Prostate gland (tissue), 2 donors: ENCODE measurements around the gene NR6A1.

Source experiments
- CTCF ChIP-seq, 4 experiments: fragments of 200-600 bp in 2 of 4; fragments of 450-650 bp in 2 of 4; sonication (generic) in 2 of 4; IDR thresholded peaks; 1 replicate in 3 of 4; 2 replicates in 1 of 4; pipeline ENCODE4 v1.5.1; 2016 to 2019; ENCODE audit warnings: antibody characterized with exemption in 4 of 4, mild to moderate bottlenecking in 2 of 4, moderate library complexity in 2 of 4
- POLR2A ChIP-seq: fragments of 450-650 bp; IDR thresholded peaks from one replicate; pipeline ENCODE4 v1.6.1; 2016; ENCODE audit warnings: antibody characterized with exemption, mild to moderate bottlenecking
- POLR2AphosphoS5 ChIP-seq: sonication (generic); formaldehyde crosslinking; IDR thresholded peaks from one replicate; pipeline ENCODE4 v1.6.1; 2017; ENCODE audit warnings: antibody characterized with exemption

- TF ChIP-seq CTCF (IDR thresholded peaks at IDR 0.05) (no peak), POLR2AphosphoS5 (peak; percentile 35), POLR2A (no peak)
Measured at GRCh38 chr9:124814164-124814535, 43.0 kb upstream of the NR6A1 start.
